ENCODE results near the gene HIVEP3.

The HIVEP3 gene

GRCh38 chr1:41861535-41862383, 57.0 kb downstream of the HIVEP3 start:
- H3K9ac ChIP-seq (ENCODE audit: insufficient read length, low read depth), result no peak overlapping the region
- TF ChIP-seq SUZ12 (IDR thresholded peaks at IDR 0.05; ENCODE audit: extremely low read depth, insufficient read depth, insufficient read length) (no peak), ZNF274 (IDR thresholded peaks at IDR 0.05; ENCODE audit: low read depth, low read length) (no peak), YY1 (IDR thresholded peaks at IDR 0.05; ENCODE audit: insufficient read depth, insufficient read length) (no peak)
- H3K36me3 ChIP-seq (ENCODE audit: insufficient read depth, insufficient read length, low read length), result no peaks in the 10 kb centered on the region
- H3K9me3 ChIP-seq (ENCODE audit: insufficient read depth, low read length), result no peaks in the 10 kb centered on the region
- no peak overlapping the region for H3K4me3 ChIP-seq (ENCODE audit: insufficient read length, low read depth)
- no peaks in the 10 kb centered on the region for H3K27me3 ChIP-seq (ENCODE audit: insufficient read depth, insufficient read length)
- DNase-seq (ENCODE audit: low read depth, low spot score), result no peak
- H3K4me1 ChIP-seq (ENCODE audit: insufficient read depth, insufficient read length), result peaks cover 20% of the 10 kb centered on the region

DNA sequence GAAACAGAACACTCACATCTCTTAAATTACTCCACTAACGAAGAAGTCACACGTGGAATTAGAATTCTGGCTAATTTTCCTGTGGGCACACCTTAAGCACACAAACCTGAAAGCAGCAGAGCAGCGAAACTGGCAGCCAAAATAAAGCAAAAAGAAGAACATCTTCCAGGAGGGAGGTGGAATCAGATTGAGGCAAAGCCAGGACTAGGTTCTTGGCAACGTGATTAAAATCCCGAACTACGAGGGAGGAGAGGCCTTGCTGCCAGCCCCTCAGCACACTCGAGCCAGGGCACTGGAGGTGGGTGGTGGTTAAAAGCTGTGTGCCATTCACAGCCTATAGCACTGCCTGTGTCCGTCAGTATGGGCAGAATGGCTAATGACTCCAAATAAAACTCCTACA, 58.0 kb downstream of the HIVEP3 start:
- H3K9me3 ChIP-seq (ENCODE audit: insufficient read depth, low read length), result no peaks in the 10 kb centered on the region
- H3K4me1 ChIP-seq (ENCODE audit: insufficient read depth, insufficient read length), result peaks cover 20% of the 10 kb centered on the region
- no peaks in the 10 kb centered on the region for H3K36me3 ChIP-seq (ENCODE audit: insufficient read depth, insufficient read length, low read length)
- TF ChIP-seq SUZ12 (IDR thresholded peaks at IDR 0.05; ENCODE audit: extremely low read depth, insufficient read depth, insufficient read length), result no peak
- TF ChIP-seq ZNF274 (IDR thresholded peaks at IDR 0.05; ENCODE audit: low read depth, low read length), result no peak
- TF ChIP-seq YY1 (IDR thresholded peaks at IDR 0.05; ENCODE audit: insufficient read depth, insufficient read length), result no peak
- H3K9ac ChIP-seq (ENCODE audit: insufficient read length, low read depth), result no peak overlapping the region
- no peaks in the 10 kb centered on the region for H3K27me3 ChIP-seq (ENCODE audit: insufficient read depth, insufficient read length)
- no peak overlapping the region for H3K4me3 ChIP-seq (ENCODE audit: insufficient read length, low read depth)
- DNase-seq (ENCODE audit: low read depth, low spot score), result no peak

DNA sequence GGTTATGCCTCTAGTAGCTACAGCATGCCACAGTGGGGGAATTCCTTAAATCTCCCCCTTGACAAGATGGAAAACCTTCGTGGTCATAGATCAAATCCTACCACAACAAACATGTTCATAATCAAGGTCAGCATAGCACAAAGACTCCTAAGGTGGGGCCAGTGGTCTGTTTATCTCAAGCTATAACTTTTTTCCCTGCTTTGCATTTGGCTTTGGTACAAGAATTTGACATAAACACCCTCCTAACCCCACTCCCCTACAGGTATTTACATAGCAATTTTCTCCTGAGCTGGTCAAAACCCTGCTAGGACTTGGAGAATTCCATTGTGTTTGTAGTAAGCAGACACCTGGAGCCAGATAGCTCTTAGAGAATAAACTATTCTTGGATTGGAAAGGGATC, 58.5 kb downstream of the HIVEP3 start:
- Histone ChIP-seq H3K36me3 (ENCODE audit: insufficient read depth, insufficient read length, low read length) (no peaks in the 10 kb centered on the region), H3K9me3 (ENCODE audit: insufficient read depth, low read length) (no peaks in the 10 kb centered on the region), H3K4me1 (ENCODE audit: insufficient read depth, insufficient read length) (peaks cover 20% of the 10 kb centered on the region), H3K4me3 (ENCODE audit: insufficient read length, low read depth) (no peak overlapping the region), H3K9ac (ENCODE audit: insufficient read length, low read depth) (no peak overlapping the region), H3K27me3 (ENCODE audit: insufficient read depth, insufficient read length) (no peaks in the 10 kb centered on the region)
- no peak for TF ChIP-seq YY1 (IDR thresholded peaks at IDR 0.05; ENCODE audit: insufficient read depth, insufficient read length)
- no peak for DNase-seq (ENCODE audit: low read depth, low spot score)

GRCh38 chr1:41859686-41860085, 59.0 kb downstream of the HIVEP3 start:
- Histone ChIP-seq H3K36me3 (ENCODE audit: insufficient read depth, insufficient read length, low read length) (no peaks in the 10 kb centered on the region), H3K9me3 (ENCODE audit: insufficient read depth, low read length) (no peaks in the 10 kb centered on the region), H3K9ac (ENCODE audit: insufficient read length, low read depth) (no peak overlapping the region), H3K4me1 (ENCODE audit: insufficient read depth, insufficient read length) (peaks cover 20% of the 10 kb centered on the region), H3K27me3 (ENCODE audit: insufficient read depth, insufficient read length) (no peaks in the 10 kb centered on the region), H3K4me3 (ENCODE audit: insufficient read length, low read depth) (no peak overlapping the region)
- DNase-seq (ENCODE audit: low read depth, low spot score), result no peak
- TF ChIP-seq YY1 (IDR thresholded peaks at IDR 0.05; ENCODE audit: insufficient read depth, insufficient read length), result no peak
- no peak for TF ChIP-seq ZNF274 (IDR thresholded peaks at IDR 0.05; ENCODE audit: low read depth, low read length)
- TF ChIP-seq SUZ12 (IDR thresholded peaks at IDR 0.05; ENCODE audit: extremely low read depth, insufficient read depth, insufficient read length), result no peak

DNA sequence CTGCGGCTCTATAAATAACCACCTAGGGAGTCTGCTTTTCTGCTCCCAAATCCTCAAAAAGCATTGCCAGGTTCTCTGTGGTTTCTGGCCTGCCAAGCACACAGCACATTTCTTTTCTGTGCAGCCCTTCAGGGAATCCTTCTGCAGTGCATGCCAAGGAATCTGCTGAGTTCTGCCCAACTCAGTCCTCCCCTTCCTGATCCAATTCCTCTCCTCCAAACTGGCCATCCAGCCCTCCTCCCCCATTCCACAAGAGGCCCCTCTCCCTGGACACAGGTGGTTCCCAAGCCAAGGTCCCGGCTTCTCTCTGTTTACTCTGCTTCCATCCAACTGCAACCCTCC, 61.8 kb downstream of the HIVEP3 start:
- no peaks in the 10 kb centered on the region for H3K27me3 ChIP-seq (ENCODE audit: insufficient read depth, insufficient read length)
- H3K36me3 ChIP-seq (ENCODE audit: insufficient read depth, insufficient read length, low read length), result no peaks in the 10 kb centered on the region
- H3K4me3 ChIP-seq (ENCODE audit: insufficient read length, low read depth), result no peak overlapping the region
- no peak overlapping the region for H3K9ac ChIP-seq (ENCODE audit: insufficient read length, low read depth)
- no peaks in the 10 kb centered on the region for H3K9me3 ChIP-seq (ENCODE audit: insufficient read depth, low read length)
- no peak for DNase-seq (ENCODE audit: low read depth, low spot score)
- TF ChIP-seq ZNF274 (IDR thresholded peaks at IDR 0.05; ENCODE audit: low read depth, low read length) (no peak), SUZ12 (IDR thresholded peaks at IDR 0.05; ENCODE audit: extremely low read depth, insufficient read depth, insufficient read length) (no peak), YY1 (IDR thresholded peaks at IDR 0.05; ENCODE audit: insufficient read depth, insufficient read length) (no peak)
- peaks cover 13% of the 10 kb centered on the region for H3K4me1 ChIP-seq (ENCODE audit: insufficient read depth, insufficient read length)

GRCh38 chr1:41856151-41856943, 62.4 kb downstream of the HIVEP3 start:
- TF ChIP-seq ZNF274 (IDR thresholded peaks at IDR 0.05; ENCODE audit: low read depth, low read length) (no peak), YY1 (IDR thresholded peaks at IDR 0.05; ENCODE audit: insufficient read depth, insufficient read length) (no peak), SUZ12 (IDR thresholded peaks at IDR 0.05; ENCODE audit: extremely low read depth, insufficient read depth, insufficient read length) (no peak)
- Histone ChIP-seq H3K9me3 (ENCODE audit: insufficient read depth, low read length) (no peaks in the 10 kb centered on the region), H3K36me3 (ENCODE audit: insufficient read depth, insufficient read length, low read length) (no peaks in the 10 kb centered on the region), H3K9ac (ENCODE audit: insufficient read length, low read depth) (no peak overlapping the region), H3K4me3 (ENCODE audit: insufficient read length, low read depth) (no peak overlapping the region), H3K4me1 (ENCODE audit: insufficient read depth, insufficient read length) (peaks cover 13% of the 10 kb centered on the region), H3K27me3 (ENCODE audit: insufficient read depth, insufficient read length) (no peaks in the 10 kb centered on the region)
- DNase-seq (ENCODE audit: low read depth, low spot score), result no peak

GRCh38 chr1:41855713-41856112, 63.0 kb downstream of the HIVEP3 start:
- no peak for TF ChIP-seq SUZ12 (IDR thresholded peaks at IDR 0.05; ENCODE audit: extremely low read depth, insufficient read depth, insufficient read length)
- no peak for TF ChIP-seq ZNF274 (IDR thresholded peaks at IDR 0.05; ENCODE audit: low read depth, low read length)
- TF ChIP-seq YY1 (IDR thresholded peaks at IDR 0.05; ENCODE audit: insufficient read depth, insufficient read length), result no peak
- H3K4me3 ChIP-seq (ENCODE audit: insufficient read length, low read depth), result no peak overlapping the region

More at GRCh38 chr1:41855713-41856112, 63.0 kb downstream of the HIVEP3 start:
- DNase-seq (ENCODE audit: low read depth, low spot score), result no peak
- H3K4me1 ChIP-seq (ENCODE audit: insufficient read depth, insufficient read length), result peaks cover 9% of the 10 kb centered on the region
- H3K9ac ChIP-seq (ENCODE audit: insufficient read length, low read depth), result no peak overlapping the region
- no peaks in the 10 kb centered on the region for H3K9me3 ChIP-seq (ENCODE audit: insufficient read depth, low read length)
- H3K27me3 ChIP-seq (ENCODE audit: insufficient read depth, insufficient read length), result peaks cover 2% of the 10 kb centered on the region
- no peaks in the 10 kb centered on the region for H3K36me3 ChIP-seq (ENCODE audit: insufficient read depth, insufficient read length, low read length)
